Measurements from ENCODE around the gene CCDC97. TPM values are rescaled to one million over a fixed set of nuclear protein-coding genes. Genes with fewer than 3 reads are reported as not detected.

Gene CCDC97
- total and polyA plus RNA-seq, 5 donors from 2014 or later, result 17.7 to 43.7 (median 20.1) TPM

- Histone ChIP-seq H3K4me1 (ENCODE audit: control insufficient read depth, insufficient read depth, low read length, poor library complexity, severe bottlenecking) (peaks cover 68% of the 10 kb centered on the region), H3K4me3 (ENCODE audit: low read depth, low read length) (no peak overlapping the region), H3K36me3 (ENCODE audit: control insufficient read depth, insufficient read depth, low read length) (peaks cover 88% of the 10 kb centered on the region), H3K9me3 (ENCODE audit: control insufficient read depth in 2 of 2, low read length in 2 of 2) (no peaks in the 10 kb centered on the region), H3K27me3 (ENCODE audit: control insufficient read depth, insufficient read depth, low read length) (no peaks in the 10 kb centered on the region), H3K27ac (ENCODE audit: insufficient read depth, low read length, poor library complexity, severe bottlenecking) (peak overlapping the region; percentile 44)
- Mint-ChIP-seq H3K27me3 (no peaks in the 10 kb centered on the region), H3K27ac (peak overlapping the region; percentile 80 to 90 (median 89)), H3K9me3 (no peaks in the 10 kb centered on the region), H3K4me1 (peaks cover 7 to 98% (median 70%) of the 10 kb centered on the region in 4 donors), H3K4me3 (peak overlapping the region in 1 of 4 donors; percentile 52), H3K36me3 (peaks cover 61% of the 10 kb centered on the region)
- DNase-seq (no peak), ATAC-seq (ENCODE audit: low read depth in 2 of 2) (no peak)
Observed at GRCh38 chr19:41300555-41300954, 9.4 kb upstream of the CCDC97 start.

GRCh38 chr19:41302624-41303351 lies 7.2 kb upstream of the CCDC97 start:
- Histone ChIP-seq H3K36me3 (ENCODE audit: control insufficient read depth, insufficient read depth, low read length) (peaks cover 78% of the 10 kb centered on the region), H3K27me3 (ENCODE audit: control insufficient read depth, insufficient read depth, low read length) (no peaks in the 10 kb centered on the region), H3K4me1 (ENCODE audit: control insufficient read depth, insufficient read depth, low read length, poor library complexity, severe bottlenecking) (peaks cover 75% of the 10 kb centered on the region), H3K4me3 (ENCODE audit: low read depth, low read length) (peak overlapping the region; percentile 4), H3K9me3 (ENCODE audit: control insufficient read depth in 2 of 2, low read length in 2 of 2) (no peaks in the 10 kb centered on the region), H3K27ac (ENCODE audit: insufficient read depth, low read length, poor library complexity, severe bottlenecking) (peak overlapping the region; percentile 76)
- Mint-ChIP-seq H3K27me3 (no peaks in the 10 kb centered on the region), H3K36me3 (peaks cover 54% of the 10 kb centered on the region), H3K4me1 (peaks cover 10 to 98% (median 67%) of the 10 kb centered on the region in 4 donors), H3K27ac (peak overlapping the region; percentile 90 to 97 (median 96)), H3K4me3 (peak overlapping the region; percentile 36 to 86 (median 80)), H3K9me3 (no peaks in the 10 kb centered on the region)
- peak in 2 of 3 donors; percentile 39 to 70 for DNase-seq
- peak; percentile 43 to 44 for ATAC-seq (ENCODE audit: low read depth in 2 of 2)

GRCh38 chr19:41303954-41304353 lies 6.0 kb upstream of the CCDC97 start:
- DNase-seq (no peak), ATAC-seq (ENCODE audit: low read depth in 2 of 2) (no peak)
- Histone ChIP-seq H3K27me3 (ENCODE audit: control insufficient read depth, insufficient read depth, low read length) (no peaks in the 10 kb centered on the region), H3K4me3 (ENCODE audit: low read depth, low read length) (no peak overlapping the region), H3K9me3 (ENCODE audit: control insufficient read depth in 2 of 2, low read length in 2 of 2) (no peaks in the 10 kb centered on the region), H3K36me3 (ENCODE audit: control insufficient read depth, insufficient read depth, low read length) (peaks cover 68% of the 10 kb centered on the region), H3K27ac (ENCODE audit: insufficient read depth, low read length, poor library complexity, severe bottlenecking) (no peak overlapping the region), H3K4me1 (ENCODE audit: control insufficient read depth, insufficient read depth, low read length, poor library complexity, severe bottlenecking) (peaks cover 77% of the 10 kb centered on the region)
- Mint-ChIP-seq H3K36me3 (peaks cover 47% of the 10 kb centered on the region), H3K27ac (peak overlapping the region; percentile 62 to 74 (median 69)), H3K4me3 (peak overlapping the region in 2 of 4 donors; percentile 31 to 46), H3K4me1 (peaks cover 10 to 98% (median 66%) of the 10 kb centered on the region in 4 donors), H3K9me3 (no peaks in the 10 kb centered on the region), H3K27me3 (peaks cover 3% of the 10 kb centered on the region)

- no peak for DNase-seq
- no peak for ATAC-seq (ENCODE audit: low read depth in 2 of 2)
- no peak overlapping the region for H3K4me3 ChIP-seq (ENCODE audit: low read depth, low read length)
Observed at GRCh38 chr19:41304706-41305483, 5.1 kb upstream of the CCDC97 start.

GRCh38 chr19:41305927-41306793 lies 3.8 kb upstream of the CCDC97 start:
- Histone ChIP-seq H3K27me3 (ENCODE audit: control insufficient read depth, insufficient read depth, low read length) (no peaks in the 10 kb centered on the region), H3K27ac (ENCODE audit: insufficient read depth, low read length, poor library complexity, severe bottlenecking) (peak overlapping the region; percentile 97), H3K36me3 (ENCODE audit: control insufficient read depth, insufficient read depth, low read length) (peaks cover 47% of the 10 kb centered on the region), H3K9me3 (ENCODE audit: control insufficient read depth in 2 of 2, low read length in 2 of 2) (no peaks in the 10 kb centered on the region), H3K4me1 (ENCODE audit: control insufficient read depth, insufficient read depth, low read length, poor library complexity, severe bottlenecking) (peaks cover 83% of the 10 kb centered on the region), H3K4me3 (ENCODE audit: low read depth, low read length) (peak overlapping the region; percentile 98)
- Mint-ChIP-seq H3K36me3 (peaks cover 30% of the 10 kb centered on the region), H3K27me3 (peaks cover 4% of the 10 kb centered on the region), H3K9me3 (peaks cover 0 to 2% (median 0%) of the 10 kb centered on the region in 7 donors), H3K4me1 (peaks cover 15 to 96% (median 59%) of the 10 kb centered on the region in 4 donors), H3K4me3 (peak overlapping the region; percentile 83 to 98 (median 90)), H3K27ac (peak overlapping the region; percentile 98 to 100 (median 100))
- no peak for ATAC-seq (ENCODE audit: low read depth in 2 of 2)
- no peak for DNase-seq

More at GRCh38 chr19:41304706-41305483, 5.1 kb upstream of the CCDC97 start:
- Histone ChIP-seq H3K9me3 (ENCODE audit: control insufficient read depth in 2 of 2, low read length in 2 of 2) (no peaks in the 10 kb centered on the region), H3K4me1 (ENCODE audit: control insufficient read depth, insufficient read depth, low read length, poor library complexity, severe bottlenecking) (peaks cover 77% of the 10 kb centered on the region), H3K36me3 (ENCODE audit: control insufficient read depth, insufficient read depth, low read length) (peaks cover 59% of the 10 kb centered on the region), H3K27me3 (ENCODE audit: control insufficient read depth, insufficient read depth, low read length) (no peaks in the 10 kb centered on the region), H3K27ac (ENCODE audit: insufficient read depth, low read length, poor library complexity, severe bottlenecking) (peak overlapping the region; percentile 97)
- Mint-ChIP-seq H3K4me3 (peak overlapping the region in 2 of 4 donors; percentile 31 to 46), H3K4me1 (peaks cover 10 to 96% (median 62%) of the 10 kb centered on the region in 4 donors), H3K27me3 (peaks cover 4% of the 10 kb centered on the region), H3K36me3 (peaks cover 38% of the 10 kb centered on the region), H3K27ac (peak overlapping the region; percentile 62 to 96 (median 69)), H3K9me3 (peaks cover 0 to 2% (median 0%) of the 10 kb centered on the region in 7 donors)

- Histone ChIP-seq H3K27me3 (ENCODE audit: control insufficient read depth, insufficient read depth, low read length) (no peaks in the 10 kb centered on the region), H3K9me3 (ENCODE audit: control insufficient read depth in 2 of 2, low read length in 2 of 2) (no peaks in the 10 kb centered on the region), H3K4me3 (ENCODE audit: low read depth, low read length) (peak overlapping the region; percentile 98), H3K36me3 (ENCODE audit: control insufficient read depth, insufficient read depth, low read length) (peaks cover 39% of the 10 kb centered on the region), H3K27ac (ENCODE audit: insufficient read depth, low read length, poor library complexity, severe bottlenecking) (peak overlapping the region; percentile 97), H3K4me1 (ENCODE audit: control insufficient read depth, insufficient read depth, low read length, poor library complexity, severe bottlenecking) (peaks cover 88% of the 10 kb centered on the region)
- DNase-seq (peak in 2 of 3 donors; percentile 37 to 84), ATAC-seq (ENCODE audit: low read depth in 2 of 2) (peak in 1 of 2 donors; percentile 22)
- H3K36me3 Mint-ChIP-seq, result peaks cover 22% of the 10 kb centered on the region
- peaks cover 4% of the 10 kb centered on the region for H3K27me3 Mint-ChIP-seq
- peaks cover 0 to 2% (median 0%) of the 10 kb centered on the region in 7 donors for H3K9me3 Mint-ChIP-seq
- peak overlapping the region; percentile 83 to 98 (median 90) for H3K4me3 Mint-ChIP-seq
- peaks cover 15 to 96% (median 58%) of the 10 kb centered on the region in 4 donors for H3K4me1 Mint-ChIP-seq
- peak overlapping the region; percentile 98 to 100 (median 100) for H3K27ac Mint-ChIP-seq
Observed at GRCh38 chr19:41307090-41307875, 2.7 kb upstream of the CCDC97 start.

Data from CD4-positive, CD25-positive, alpha-beta regulatory T cell (primary cell).